ENCODE data around the gene MS4A8.

DNA sequence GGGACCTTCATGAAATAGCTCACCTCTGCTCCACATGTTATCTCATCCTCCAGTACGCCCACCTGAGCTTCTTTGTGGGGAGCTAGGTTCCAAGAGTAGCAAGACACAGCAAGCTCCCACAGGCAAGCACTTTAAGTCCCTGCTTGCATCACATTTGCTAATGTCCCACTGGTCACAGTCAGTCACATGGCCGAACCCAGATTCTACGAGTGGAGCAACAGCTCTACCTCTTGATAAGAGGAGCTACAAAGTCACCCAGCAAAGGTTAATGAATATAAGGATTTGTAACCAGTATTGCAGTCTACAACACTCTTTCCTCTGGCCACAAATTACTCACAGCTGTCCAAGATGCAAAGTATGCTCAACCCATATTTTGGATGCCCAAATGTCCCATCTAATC lies 42.0 kb downstream of the MS4A8 start:
- TF ChIP-seq, protein P1, sequence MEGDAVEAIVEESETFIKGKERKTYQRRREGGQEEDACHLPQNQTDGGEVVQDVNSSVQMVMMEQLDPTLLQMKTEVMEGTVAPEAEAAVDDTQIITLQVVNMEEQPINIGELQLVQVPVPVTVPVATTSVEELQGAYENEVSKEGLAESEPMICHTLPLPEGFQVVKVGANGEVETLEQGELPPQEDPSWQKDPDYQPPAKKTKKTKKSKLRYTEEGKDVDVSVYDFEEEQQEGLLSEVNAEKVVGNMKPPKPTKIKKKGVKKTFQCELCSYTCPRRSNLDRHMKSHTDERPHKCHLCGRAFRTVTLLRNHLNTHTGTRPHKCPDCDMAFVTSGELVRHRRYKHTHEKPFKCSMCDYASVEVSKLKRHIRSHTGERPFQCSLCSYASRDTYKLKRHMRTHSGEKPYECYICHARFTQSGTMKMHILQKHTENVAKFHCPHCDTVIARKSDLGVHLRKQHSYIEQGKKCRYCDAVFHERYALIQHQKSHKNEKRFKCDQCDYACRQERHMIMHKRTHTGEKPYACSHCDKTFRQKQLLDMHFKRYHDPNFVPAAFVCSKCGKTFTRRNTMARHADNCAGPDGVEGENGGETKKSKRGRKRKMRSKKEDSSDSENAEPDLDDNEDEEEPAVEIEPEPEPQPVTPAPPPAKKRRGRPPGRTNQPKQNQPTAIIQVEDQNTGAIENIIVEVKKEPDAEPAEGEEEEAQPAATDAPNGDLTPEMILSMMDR (IDR thresholded peaks at IDR 0.05 in 8 of 11, conservative IDR thresholded peaks at IDR 0.05 in 3 of 11), result no peak
- TF ChIP-seq POLR2A (IDR thresholded peaks at IDR 0.05) (no peak), POLR2AphosphoS5 (IDR thresholded peaks at IDR 0.05) (no peak)

Data from spleen (tissue), 7 donors.